ENCODE measurements around the gene AMIGO2.

DNA sequence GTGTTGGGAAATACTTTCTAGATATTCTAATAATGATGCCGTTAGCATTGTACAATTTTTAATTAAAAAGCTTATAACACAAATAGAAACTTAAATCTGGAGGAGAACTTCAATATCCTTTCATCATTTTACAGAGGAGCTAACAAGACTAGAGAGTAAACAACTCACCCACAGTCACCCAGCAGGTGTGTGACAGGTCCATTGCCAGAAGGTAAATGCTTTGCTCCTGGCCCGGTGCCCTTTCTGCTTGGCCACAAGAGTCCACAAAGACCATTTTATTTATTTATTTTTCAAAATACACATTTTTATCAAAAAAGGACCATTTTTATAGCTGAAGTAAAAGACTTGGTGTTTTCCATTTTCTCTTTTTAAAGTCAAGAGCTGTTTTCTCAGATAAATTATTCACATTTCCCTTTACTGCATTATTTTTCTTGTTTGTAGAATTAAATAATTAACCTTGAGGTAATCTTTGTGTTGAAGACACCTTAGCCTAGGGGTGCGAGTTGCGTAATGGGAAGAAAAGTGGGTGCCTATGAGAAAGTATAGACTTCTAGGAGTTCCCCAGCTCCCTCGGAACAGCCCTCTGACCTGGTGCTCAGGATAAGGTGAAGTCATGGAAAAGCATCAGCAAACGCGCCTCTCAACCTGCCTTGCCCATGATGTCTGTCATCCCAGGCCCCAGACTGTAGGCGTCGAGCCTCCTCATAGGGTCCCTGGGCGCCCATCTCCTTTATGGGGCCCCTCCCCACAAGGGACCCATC is 26.3 kb upstream of the AMIGO2 start:
- TF ChIP-seq POLR2A (IDR thresholded peaks at IDR 0.05) = no peak
- TF ChIP-seq, protein P1, sequence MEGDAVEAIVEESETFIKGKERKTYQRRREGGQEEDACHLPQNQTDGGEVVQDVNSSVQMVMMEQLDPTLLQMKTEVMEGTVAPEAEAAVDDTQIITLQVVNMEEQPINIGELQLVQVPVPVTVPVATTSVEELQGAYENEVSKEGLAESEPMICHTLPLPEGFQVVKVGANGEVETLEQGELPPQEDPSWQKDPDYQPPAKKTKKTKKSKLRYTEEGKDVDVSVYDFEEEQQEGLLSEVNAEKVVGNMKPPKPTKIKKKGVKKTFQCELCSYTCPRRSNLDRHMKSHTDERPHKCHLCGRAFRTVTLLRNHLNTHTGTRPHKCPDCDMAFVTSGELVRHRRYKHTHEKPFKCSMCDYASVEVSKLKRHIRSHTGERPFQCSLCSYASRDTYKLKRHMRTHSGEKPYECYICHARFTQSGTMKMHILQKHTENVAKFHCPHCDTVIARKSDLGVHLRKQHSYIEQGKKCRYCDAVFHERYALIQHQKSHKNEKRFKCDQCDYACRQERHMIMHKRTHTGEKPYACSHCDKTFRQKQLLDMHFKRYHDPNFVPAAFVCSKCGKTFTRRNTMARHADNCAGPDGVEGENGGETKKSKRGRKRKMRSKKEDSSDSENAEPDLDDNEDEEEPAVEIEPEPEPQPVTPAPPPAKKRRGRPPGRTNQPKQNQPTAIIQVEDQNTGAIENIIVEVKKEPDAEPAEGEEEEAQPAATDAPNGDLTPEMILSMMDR (IDR thresholded peaks at IDR 0.05) = no peak

All from lower leg skin (tissue), 3 donors.